K562 (cell line): ENCODE measurements around the gene KIAA0513. TPM values are rescaled to one million over a fixed set of nuclear protein-coding genes. Genes with fewer than 3 reads are reported as not detected.

Experiments used
- ADNP ChIP-seq: fragments of 200-800 bp; sonication (Bioruptor generic); IDR thresholded peaks from 2 replicates; pipeline ENCODE4 v1.6.1; 2016; ENCODE audit warnings: missing genetic modification characterization, missing compliant biosample characterization
- DACH1 ChIP-seq: fragments of 450-650 bp; IDR thresholded peaks from 2 replicates; pipeline ENCODE4 v1.6.1; 2018; ENCODE audit not compliant: partially characterized antibody
- ETV5 ChIP-seq: sonication (generic); formaldehyde crosslinking; IDR thresholded peaks from 2 replicates; pipeline ENCODE4 v1.4.0; 2020; ENCODE audit warnings: low read depth, mild to moderate bottlenecking, missing genetic modification reagents
- FOS ChIP-seq: IDR thresholded peaks from 3 replicates; pipeline ENCODE4 v1.6.1; 2011; ENCODE audit not compliant: insufficient read length; ENCODE audit errors: extremely low read depth
- GTF3C2 ChIP-seq: IDR thresholded peaks from 3 replicates; pipeline ENCODE4 v1.6.1; 2011; ENCODE audit warnings: borderline replicate concordance, mild to moderate bottlenecking, moderate library complexity; ENCODE audit not compliant: insufficient read length; ENCODE audit errors: extremely low read depth
- KLF6 ChIP-seq: fragments of 250-450 bp; sonication (Bioruptor Pico); IDR thresholded peaks from 2 replicates; pipeline ENCODE4 v1.4.0; 2020; ENCODE audit warnings: mild to moderate bottlenecking, moderate library complexity, borderline replicate concordance
- NCOA2 ChIP-seq, 2 experiments: fragments of 450-650 bp; IDR thresholded peaks; 2 replicates each; pipeline ENCODE4 v1.6.1; 2018; ENCODE audit warnings: mild to moderate bottlenecking in 2 of 2, moderate library complexity in 1 of 2; ENCODE audit not compliant: partially characterized antibody in 2 of 2
- NFIX ChIP-seq: fragments of 250-450 bp; sonication (Bioruptor Pico); IDR thresholded peaks from 2 replicates; pipeline ENCODE4 v1.4.0; 2020; ENCODE audit warnings: low read depth, mild to moderate bottlenecking, moderate library complexity
- NKRF ChIP-seq: fragments of 450-650 bp; IDR thresholded peaks from 2 replicates; pipeline ENCODE4 v1.6.1; 2016; ENCODE audit warnings: borderline replicate concordance
- PHB ChIP-seq: fragments of 250-450 bp; sonication (Bioruptor Pico); IDR thresholded peaks from 2 replicates; pipeline ENCODE4 v1.5.0; 2021
- RAD21 ChIP-seq, 2 experiments: fragments of 250-450 bp in 1 of 2; fragments of 450-650 bp in 1 of 2; sonication (Bioruptor Pico) in 1 of 2; formaldehyde crosslinking in 1 of 2; IDR thresholded peaks in 1 of 2; conservative IDR thresholded peaks in 1 of 2; 2 replicates each; pipeline versions ENCODE4 v1.4.0 to v1.8.0; 2020 to 2022; ENCODE audit warnings: mild to moderate bottlenecking in 2 of 2, moderate library complexity in 1 of 2
- RCOR1 ChIP-seq, 2 experiments: IDR thresholded peaks; 2 replicates each; pipeline ENCODE4 v1.6.1; 2012; ENCODE audit warnings: low read depth in 2 of 2, low read length in 2 of 2, borderline replicate concordance in 1 of 2, improper control_type of control experiment in 1 of 2
- RFX7 ChIP-seq: fragments of 250-450 bp; sonication (Bioruptor Pico); IDR thresholded peaks from 2 replicates; pipeline ENCODE4 v1.5.1; 2021; ENCODE audit warnings: mild to moderate bottlenecking
- SMAD2 ChIP-seq: fragments of 150-350 bp; IDR thresholded peaks from 2 replicates; pipeline ENCODE4 v1.6.1; 2014; ENCODE audit warnings: low read depth, mild to moderate bottlenecking, low read length
- TARDBP ChIP-seq: fragments of 450-650 bp; IDR thresholded peaks from 2 replicates; pipeline ENCODE4 v1.6.1; 2016
- ZNF217 ChIP-seq: sonication (generic); formaldehyde crosslinking; IDR thresholded peaks from 2 replicates; pipeline ENCODE4 v1.8.0; 2022; ENCODE audit warnings: mild to moderate bottlenecking, missing genetic modification reagents
- ZNF699 ChIP-seq: fragments of 250-450 bp; sonication (Bioruptor Pico); IDR thresholded peaks from 2 replicates; pipeline ENCODE4 v1.8.0; 2021; ENCODE audit warnings: mild to moderate bottlenecking, moderate library complexity; ENCODE audit not compliant: insufficient replicate concordance
- polyA plus RNA-seq, 8 experiments: library from polyadenylated mRNA; depleted of rRNA in 4 of 8; stranded (reverse) in 5 of 8; unstranded in 3 of 8; fragments of >200 nt; fragmentation: Nextera tagmentation in 2 of 8; fragmentation: Illumina TruSeq in 1 of 8; extraction: Ambion mirVana in 2 of 8; extraction: Trizol in 1 of 8; gene quantifications; 2 replicates each; pipeline versions ENCODE4 v1.2.1 to v1.2.3, GENCODE V29; 2011 to 2014; ENCODE audit warnings: inconsistent platforms in 1 of 8, missing spikeins in 1 of 8
- total RNA-seq, 7 experiments: library from RNA; depleted of rRNA in 6 of 7; stranded (reverse); fragments of >200 nt in 6 of 7; fragmentation: Illumina TruSeq in 2 of 7; extraction: Trizol in 2 of 7; gene quantifications; 2 replicates each; pipeline versions ENCODE4 v1.2.1 to v1.2.3, GENCODE V29; 2011 to 2021; ENCODE audit warnings: low replicate concordance in 1 of 7
- TF ChIP-seq, protein P1 (sequence below), 2 experiments: fragments of 450-650 bp; IDR thresholded peaks; 2 replicates each; pipeline ENCODE4 v1.6.1; 2016
- TF ChIP-seq, protein P2 (sequence below): fragments of 200-400 bp; formaldehyde crosslinking; IDR thresholded peaks from 2 replicates; pipeline ENCODE4 v1.6.1; 2017; ENCODE audit warnings: mild to moderate bottlenecking, low read depth, low read length, moderate library complexity

KIAA0513 gene
- total and polyA plus RNA-seq, 9 of the 15 experiments (the other 6 are each of a cell fraction or from before 2014, with no cell fraction given) = 0.18 to 13.7 (median 10.2) TPM

DNA sequence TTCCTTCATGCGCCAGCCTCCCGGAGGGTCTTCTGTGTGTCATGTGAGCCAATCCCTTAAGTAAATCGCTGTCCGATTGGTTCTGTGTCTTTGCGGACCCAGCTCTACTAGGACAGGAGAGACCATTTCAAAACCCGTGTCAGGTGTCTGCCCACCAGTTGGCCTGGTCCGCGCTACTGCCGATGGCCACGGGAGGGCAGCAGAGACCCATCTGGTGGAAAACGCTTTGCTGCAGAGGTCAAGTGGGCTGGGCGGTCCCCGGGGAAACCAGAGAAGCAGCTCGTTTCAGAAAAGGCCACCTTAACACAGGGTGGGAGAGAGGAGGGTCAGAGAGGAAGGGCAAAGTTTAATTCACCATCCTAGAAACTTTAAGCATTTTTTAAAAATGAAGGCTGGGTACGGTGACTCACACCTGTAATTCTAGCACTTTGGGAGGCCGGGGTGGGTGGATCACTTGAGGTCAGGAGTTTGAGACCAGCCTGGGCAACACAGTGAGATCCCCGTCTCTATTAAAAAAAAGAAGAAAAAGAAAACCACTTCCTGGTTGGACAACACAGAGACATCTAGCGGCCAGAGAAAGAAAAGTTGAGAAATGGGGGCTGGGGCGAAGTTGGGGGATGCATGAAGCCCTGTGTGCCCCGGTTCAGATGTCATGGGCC is 87.4 kb downstream of the KIAA0513 start (continued):
- TF ChIP-seq NCOA2 (IDR thresholded peaks at IDR 0.05; ENCODE audit: partially characterized antibody in 2 of 2) (no peak), ZNF217 (CRISPR knock-in tag) (no peak), PHB (no peak), RCOR1 (IDR thresholded peaks at IDR 0.05; ENCODE audit: borderline replicate concordance in 1 of 2, low read depth in 2 of 2, low read length in 2 of 2) (0 out of 4 replicates have a peak, but pooled peaks of 1 of the 2 experiments have one; percentile 41), ETV5 (CRISPR knock-in tag) (no peak; the same call in 1 of the 2 replicates), FOS (no peak), GTF3C2 (no peak), KLF6 (CRISPR knock-in tag) (no peak), SMAD2 (no peak), RAD21 (CRISPR knock-in tag; conservative IDR thresholded peaks at IDR 0.05 in 1 of 2, IDR thresholded peaks at IDR 0.05 in 1 of 2) (peak; percentile 96), TARDBP (no peak), NFIX (CRISPR knock-in tag) (no peak), ADNP (tag) (peak; percentile 68; the same call in 1 of the 2 replicates), DACH1 (no peak), NKRF (peak; percentile 67), ZNF699 (CRISPR knock-in tag) (no peak), RFX7 (CRISPR knock-in tag) (no peak)
- TF ChIP-seq, protein P1, sequence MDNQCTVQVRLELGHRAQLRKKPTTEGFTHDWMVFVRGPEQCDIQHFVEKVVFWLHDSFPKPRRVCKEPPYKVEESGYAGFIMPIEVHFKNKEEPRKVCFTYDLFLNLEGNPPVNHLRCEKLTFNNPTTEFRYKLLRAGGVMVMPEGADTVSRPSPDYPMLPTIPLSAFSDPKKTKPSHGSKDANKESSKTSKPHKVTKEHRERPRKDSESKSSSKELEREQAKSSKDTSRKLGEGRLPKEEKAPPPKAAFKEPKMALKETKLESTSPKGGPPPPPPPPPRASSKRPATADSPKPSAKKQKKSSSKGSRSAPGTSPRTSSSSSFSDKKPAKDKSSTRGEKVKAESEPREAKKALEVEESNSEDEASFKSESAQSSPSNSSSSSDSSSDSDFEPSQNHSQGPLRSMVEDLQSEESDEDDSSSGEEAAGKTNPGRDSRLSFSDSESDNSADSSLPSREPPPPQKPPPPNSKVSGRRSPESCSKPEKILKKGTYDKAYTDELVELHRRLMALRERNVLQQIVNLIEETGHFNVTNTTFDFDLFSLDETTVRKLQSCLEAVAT (IDR thresholded peaks at IDR 0.05) = peak in 1 of 2 experiments; percentile 69; a peak in 1 of 4 replicates
- TF ChIP-seq, protein P2, sequence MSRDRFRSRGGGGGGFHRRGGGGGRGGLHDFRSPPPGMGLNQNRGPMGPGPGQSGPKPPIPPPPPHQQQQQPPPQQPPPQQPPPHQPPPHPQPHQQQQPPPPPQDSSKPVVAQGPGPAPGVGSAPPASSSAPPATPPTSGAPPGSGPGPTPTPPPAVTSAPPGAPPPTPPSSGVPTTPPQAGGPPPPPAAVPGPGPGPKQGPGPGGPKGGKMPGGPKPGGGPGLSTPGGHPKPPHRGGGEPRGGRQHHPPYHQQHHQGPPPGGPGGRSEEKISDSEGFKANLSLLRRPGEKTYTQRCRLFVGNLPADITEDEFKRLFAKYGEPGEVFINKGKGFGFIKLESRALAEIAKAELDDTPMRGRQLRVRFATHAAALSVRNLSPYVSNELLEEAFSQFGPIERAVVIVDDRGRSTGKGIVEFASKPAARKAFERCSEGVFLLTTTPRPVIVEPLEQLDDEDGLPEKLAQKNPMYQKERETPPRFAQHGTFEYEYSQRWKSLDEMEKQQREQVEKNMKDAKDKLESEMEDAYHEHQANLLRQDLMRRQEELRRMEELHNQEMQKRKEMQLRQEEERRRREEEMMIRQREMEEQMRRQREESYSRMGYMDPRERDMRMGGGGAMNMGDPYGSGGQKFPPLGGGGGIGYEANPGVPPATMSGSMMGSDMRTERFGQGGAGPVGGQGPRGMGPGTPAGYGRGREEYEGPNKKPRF = no peak
